Measurements from ENCODE around the gene PTPRD.

The PTPRD gene

GRCh38 chr9:8677741-8678140, 1935.1 kb downstream of the PTPRD start:
- no peak for DNase-seq (ENCODE audit: low spot score)

- no peak for DNase-seq (ENCODE audit: low spot score)
These were observed 1938.3 kb downstream of the PTPRD start for GRCh38 chr9:8674536-8674935.

DNA sequence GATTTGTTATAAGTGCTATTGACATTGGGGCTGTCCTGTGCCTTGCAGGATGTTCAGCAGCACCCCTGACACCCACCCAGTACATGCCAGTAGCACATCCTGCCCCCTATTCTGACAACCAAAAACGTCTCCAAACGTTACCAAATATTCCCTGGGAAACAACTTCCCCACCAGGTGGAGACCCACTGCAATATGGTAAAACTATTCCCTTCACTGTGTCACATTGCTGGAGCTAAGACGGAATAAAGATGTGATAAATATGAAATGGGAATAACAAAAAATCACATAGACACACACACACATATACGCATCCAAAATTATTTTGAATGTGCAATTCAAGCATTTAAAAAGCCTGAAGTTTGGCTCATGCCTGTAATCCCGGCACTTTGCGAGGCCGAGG, 1939.0 kb downstream of the PTPRD start:
- no peak for DNase-seq (ENCODE audit: low spot score)

DNA sequence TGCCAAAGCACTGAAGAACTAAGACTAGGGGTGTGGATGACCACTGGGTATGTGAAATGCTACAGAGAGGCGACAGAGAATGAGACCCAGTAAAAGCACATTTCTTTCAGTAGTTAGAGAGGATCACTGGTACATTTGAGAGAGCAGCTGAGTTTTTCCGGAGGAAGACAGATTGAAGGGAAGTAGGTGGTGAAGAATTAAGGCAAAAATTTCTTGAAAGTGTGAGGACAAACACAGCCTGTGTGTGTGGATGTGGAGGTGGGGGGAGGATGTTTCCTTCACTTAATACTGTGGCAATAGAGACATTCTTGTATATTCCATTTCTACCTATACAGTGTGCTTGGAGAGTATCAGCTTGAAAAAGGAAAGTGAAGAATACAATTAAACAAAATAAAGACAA, 1942.1 kb downstream of the PTPRD start:
- DNase-seq (ENCODE audit: low spot score) = no peak

DNA sequence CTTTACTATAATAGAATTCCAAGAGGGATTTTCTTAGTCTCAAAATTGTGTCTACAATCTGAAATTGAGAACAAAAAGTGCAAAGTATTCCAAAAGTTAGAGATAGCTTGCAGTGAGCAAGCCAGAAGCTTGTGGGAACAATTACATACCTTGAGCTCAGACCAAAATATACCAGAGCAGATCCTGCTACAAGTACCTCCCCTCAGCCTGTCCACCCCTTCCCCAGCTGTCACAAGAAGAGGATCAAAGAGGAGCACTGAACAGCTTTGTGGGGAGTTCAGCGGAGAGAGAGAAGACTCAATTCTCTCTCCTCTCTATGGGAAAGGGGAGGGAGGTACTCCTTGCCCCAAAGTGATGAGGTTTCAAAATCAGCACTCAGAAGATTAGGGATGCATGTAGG, 1944.1 kb downstream of the PTPRD start:
- no peak for DNase-seq (ENCODE audit: low spot score)

DNA sequence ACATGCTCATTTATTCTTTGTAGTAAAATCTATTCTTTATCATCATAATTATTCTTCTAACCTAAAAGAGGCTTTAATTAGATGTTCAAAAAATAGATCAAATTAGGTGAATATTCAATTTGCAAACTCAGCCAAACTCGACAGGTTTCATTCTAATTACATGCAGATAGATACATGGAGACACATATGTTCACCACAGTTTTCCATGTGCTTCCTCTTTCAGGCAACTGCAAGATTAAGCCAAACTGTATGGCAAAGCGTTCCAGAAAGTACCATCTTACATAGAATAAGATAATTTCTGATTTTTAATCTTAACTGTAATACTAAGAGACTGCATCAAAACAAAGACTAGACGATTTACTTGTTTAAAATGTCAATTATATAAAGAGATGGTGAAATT, 1944.6 kb downstream of the PTPRD start:
- DNase-seq (ENCODE audit: low spot score) = no peak

DNA sequence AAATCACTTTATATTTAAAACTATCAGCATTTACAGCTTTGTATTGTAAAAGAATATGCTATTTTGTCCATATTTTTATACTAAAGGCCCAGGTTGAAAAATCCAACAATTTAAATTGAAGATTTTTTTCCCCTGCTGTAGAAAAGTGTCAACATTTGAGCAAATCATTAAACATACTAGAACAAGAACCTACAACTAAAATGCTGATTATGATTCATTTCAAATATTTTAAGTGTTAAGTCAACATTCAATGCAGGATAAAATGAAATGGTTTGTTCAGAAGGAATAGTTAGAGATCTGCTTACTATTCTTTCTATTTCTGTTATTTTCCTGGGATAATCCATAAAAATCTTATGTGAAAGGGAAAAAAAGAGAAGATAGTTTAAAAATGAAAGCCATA, 1946.7 kb downstream of the PTPRD start:
- DNase-seq (ENCODE audit: low spot score) = no peak

DNA sequence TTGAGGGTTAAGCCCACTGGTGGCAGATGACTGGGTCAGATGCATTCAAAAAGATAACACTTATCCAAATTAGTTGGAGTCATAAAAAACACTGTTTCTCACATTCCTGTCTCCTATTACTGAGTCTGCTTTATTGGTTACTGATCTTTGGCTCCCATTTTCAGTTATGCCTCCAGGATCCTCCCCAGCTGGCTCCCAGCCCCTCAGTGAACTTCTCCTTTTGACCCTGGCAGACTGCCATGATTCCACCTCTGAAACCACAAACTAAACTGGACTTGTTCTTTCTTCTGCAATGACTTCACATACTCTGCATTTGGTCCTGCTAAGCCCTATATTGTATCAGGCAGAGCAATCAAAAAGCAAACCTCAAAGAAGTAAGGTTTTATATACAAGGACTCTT, 1952.4 kb downstream of the PTPRD start:
- DNase-seq (ENCODE audit: low spot score) = no peak

DNA sequence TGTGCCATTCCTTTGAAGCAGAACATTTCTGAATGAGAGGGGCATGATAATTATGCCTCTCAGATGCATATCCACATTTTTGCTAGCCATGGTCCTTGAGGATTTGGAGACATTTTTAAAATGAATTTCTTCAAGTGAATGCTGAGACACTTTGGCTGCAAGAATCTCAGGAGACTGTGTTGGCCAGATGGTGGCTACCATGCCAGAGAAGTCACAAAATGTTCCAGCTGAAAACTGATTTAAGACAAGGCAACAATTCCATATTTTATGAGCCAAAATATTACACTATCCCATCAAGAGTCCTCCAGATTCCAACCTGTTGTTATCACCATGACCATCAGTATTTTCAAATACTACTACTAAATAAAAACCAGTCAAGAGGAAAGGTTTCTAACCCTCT, 1953.7 kb downstream of the PTPRD start:
- no peak for DNase-seq (ENCODE audit: low spot score)

GRCh38 chr9:8655071-8655470, 1957.7 kb downstream of the PTPRD start:
- DNase-seq (ENCODE audit: low spot score) = no peak

DNA sequence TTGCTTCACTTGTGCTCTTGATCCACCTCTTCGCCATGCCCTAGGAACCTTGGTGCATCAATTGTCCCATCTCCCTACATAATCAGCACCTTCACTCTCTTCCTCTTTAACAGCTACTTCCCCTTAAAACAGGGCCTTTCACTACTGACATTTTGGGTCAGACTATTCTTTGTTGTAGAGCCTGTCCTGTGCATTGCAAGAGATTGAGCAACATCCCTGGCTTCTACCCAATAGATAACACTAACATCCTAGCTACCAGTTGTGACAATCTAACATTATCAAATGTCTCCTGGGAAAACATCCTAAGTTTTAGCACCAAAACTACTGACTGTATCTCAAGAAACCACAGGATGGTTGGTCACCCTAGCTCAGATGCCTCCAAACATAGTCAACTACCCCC, 1958.9 kb downstream of the PTPRD start:
- DNase-seq (ENCODE audit: low spot score) = no peak

GRCh38 chr9:8653111-8653510, 1959.7 kb downstream of the PTPRD start:
- DNase-seq (ENCODE audit: low spot score) = no peak

DNA sequence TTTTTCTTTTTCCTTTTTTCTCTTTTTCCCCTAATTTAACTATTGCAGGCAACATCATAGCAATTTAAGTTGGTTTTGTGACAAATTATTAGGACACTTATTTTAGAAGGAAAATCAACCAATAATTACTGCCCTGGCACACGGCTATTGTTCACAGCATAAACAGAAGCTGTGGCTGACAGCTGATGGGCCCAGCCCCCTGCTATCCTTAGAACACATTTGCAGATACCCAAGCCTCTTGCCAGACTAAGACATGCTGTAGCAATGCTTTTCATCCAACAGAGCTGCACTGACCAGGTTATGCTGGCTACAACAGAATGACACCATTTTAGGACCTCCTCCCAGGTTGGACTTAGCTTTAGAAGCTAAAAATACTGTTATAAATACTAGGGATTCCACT, 1960.5 kb downstream of the PTPRD start:
- DNase-seq (ENCODE audit: low spot score) = no peak

- no peak for DNase-seq (ENCODE audit: low spot score)
These were observed 1961.0 kb downstream of the PTPRD start for GRCh38 chr9:8651846-8652215.

DNA sequence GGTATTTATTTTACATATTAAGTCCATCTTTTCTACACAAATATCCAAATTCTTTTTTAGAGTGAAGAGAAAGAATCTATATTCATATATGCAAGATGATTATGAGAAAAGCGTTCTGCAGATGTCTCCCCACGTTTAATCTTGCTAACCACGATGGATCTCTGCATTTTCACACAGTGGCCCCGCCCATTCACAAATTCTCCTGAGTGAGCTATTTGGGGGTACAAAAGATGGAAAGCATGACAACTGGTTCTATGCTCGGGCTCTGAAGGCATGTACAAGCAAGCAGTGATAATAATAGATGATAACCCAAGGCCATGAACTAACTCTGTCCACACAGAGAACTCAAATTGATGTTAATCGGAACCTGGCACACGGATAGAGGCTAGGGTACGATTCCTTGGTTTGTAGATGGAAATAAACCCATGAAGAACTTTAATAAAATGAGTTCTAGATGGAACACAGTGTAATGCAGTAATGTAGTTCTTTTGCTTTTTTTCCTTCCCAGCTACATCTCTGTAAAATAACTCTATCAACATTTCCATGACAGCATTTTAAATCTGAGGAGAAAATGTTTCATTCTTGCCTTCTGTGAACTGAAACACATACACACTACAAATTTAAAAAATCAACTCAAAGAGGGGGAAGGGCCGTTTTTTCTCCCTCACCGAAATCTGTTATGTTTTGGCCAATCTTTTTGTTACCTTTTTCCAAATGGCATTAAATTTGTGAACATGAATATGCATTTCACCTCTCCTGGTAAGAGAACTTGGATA, 1961.5 kb downstream of the PTPRD start:
- no peak for DNase-seq (ENCODE audit: low spot score)

GRCh38 chr9:8649807-8650206, 1963.0 kb downstream of the PTPRD start:
- DNase-seq (ENCODE audit: low spot score) = no peak

GRCh38 chr9:8649160-8649559, 1963.6 kb downstream of the PTPRD start:
- DNase-seq (ENCODE audit: low spot score) = no peak

DNA sequence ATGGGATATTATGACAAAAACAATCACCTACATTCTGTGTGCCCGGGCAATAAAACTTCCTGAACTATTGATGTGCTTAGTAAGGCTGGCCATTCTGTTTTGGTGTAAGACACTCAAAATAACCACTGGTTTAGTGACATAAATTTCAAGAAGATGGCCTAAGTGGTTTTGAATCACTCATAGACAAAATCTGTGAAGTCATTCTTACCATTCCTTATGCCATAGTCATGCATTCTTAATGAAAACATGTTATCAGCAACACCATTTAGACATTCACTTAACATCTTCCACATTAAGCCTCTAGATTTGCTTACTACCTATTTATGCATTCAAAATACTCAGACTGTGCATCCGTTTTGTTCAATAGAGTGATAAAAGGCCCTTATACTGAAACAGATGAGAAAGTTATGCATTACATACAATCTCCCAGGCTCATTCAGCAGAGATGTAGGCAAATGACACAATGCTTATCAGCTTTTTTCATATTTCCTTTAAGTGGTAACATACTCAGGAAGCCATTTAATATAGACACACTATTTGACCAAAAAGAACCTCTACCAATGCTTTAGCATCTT, 1964.4 kb downstream of the PTPRD start:
- no peak for DNase-seq (ENCODE audit: low spot score)

DNA sequence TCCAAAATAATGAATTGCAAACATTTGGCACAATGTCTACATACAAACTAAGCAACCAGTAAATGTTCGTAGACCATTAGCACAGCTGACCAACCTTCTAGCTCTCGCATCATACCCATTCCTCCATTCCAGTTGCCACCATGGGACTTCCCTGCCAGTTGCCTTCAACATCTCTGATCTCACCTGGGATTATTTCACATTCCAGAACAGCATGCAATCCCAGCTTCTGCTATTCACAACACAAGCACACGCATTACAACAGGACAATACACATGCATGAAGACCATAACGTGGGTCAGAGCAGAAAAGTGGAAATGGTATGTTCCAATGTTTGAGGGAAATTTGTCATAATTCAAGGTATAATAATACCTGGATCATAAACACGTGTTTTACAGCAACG, 1965.0 kb downstream of the PTPRD start:
- no peak for DNase-seq (ENCODE audit: low spot score)

- no peak for DNase-seq (ENCODE audit: low spot score)
These were observed 1968.2 kb downstream of the PTPRD start for GRCh38 chr9:8644571-8644970.

DNA sequence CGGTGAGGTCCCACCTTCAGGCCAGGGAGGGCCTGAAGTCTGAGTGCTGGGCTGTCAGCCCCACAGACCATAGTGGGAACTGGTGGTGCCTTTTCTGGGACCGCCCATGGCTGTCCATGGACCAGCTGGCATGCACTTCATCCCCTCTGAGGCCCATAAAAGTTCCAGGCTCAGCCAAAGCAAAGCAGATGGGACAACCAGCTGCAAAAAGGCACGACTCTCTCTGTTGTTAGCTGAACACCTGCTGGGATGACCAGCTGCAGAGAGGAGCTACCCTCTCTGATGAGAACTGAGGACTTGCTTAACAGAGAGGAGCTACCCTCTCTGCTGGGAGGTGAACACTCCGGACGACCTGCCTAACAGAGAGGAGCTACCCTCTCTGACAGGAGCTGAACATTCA, 1968.9 kb downstream of the PTPRD start:
- no peak for DNase-seq (ENCODE audit: low spot score)

DNA sequence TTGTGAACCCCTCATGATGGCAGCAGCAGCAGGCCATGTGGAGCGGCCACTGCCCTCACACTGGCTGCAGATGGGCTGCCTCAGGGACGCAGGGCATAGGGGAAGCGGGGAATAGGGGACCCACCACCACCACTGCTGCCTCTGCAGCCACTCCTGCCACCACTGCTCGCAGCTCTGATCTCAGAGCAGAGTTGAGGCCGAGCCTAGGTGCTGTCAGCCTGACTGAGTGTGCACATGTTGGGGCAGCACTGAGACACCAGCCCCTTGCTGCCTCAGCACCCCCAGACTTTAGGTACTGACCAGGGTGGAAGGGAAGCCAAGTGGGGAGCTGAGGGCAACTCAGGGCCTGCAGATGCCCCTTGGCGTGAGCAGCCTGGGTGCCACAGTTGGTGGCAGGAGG, 1969.3 kb downstream of the PTPRD start:
- no peak for DNase-seq (ENCODE audit: low spot score)

DNA sequence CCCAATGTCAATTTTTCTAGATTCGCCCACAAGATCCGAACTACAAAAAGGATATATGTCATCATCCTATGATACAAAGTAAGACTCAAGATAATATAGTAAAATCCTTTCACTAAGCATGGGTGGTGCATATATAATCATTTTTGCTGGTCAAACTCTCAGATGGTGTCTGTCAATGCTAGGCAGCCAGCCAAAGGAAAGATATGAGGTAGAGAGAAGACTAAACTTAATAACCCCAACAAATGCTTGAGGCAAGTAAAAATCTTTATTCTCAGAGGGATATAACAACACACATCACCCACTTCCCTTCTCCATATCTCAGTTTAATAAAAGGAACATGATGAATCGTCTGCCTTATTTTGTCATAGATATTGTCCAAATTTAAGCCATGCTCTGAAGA, 1972.0 kb downstream of the PTPRD start:
- no peak for DNase-seq (ENCODE audit: low spot score)

DNA sequence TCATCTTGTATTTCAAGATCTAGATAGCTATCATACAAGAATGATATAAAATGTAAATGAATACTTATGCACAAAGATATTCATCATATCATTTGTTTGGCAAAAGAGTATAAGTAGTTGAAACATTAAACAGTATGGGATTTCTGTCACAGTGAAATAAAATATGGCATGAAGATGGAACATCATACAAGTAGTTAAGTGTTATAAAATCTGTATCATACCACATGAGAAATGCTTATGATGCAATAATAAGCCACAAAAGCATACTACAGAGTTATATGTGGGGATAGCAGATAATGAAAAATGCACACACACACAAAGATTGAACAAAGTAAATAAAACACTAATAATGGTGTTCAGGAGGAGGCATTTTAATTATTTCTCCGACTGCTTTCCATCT, 1975.2 kb downstream of the PTPRD start:
- no peak for DNase-seq (ENCODE audit: low spot score)
